NCI-H460 (cell line): ENCODE data around the gene KLF2. TPM values are rescaled to one million over a fixed set of nuclear protein-coding genes. Genes with fewer than 3 reads are reported as not detected.
"Not testable (repeated sequence)": the region's sequence is repeated elsewhere in the genome, so short reads cannot be mapped to it uniquely, and the experiment has no call there.

ENCODE experiments used
- DNase-seq: peaks from one replicate; pipeline ENCODE4 v3.0.0-alpha.2; 2016; ENCODE audit warnings: low read depth; ENCODE audit errors: extremely low read depth
- polyA plus RNA-seq: library from polyadenylated mRNA; depleted of rRNA; stranded (reverse); fragments of >200 nt; gene quantifications from 2 replicates; pipeline ENCODE4 v1.2.3, GENCODE V29; 2014; cell fraction: nucleus; rRNA removed
- total RNA-seq: library from RNA; depleted of rRNA; stranded (reverse); fragments of >200 nt; shearing (Covaris generic); gene quantifications from 2 replicates; pipeline ENCODE4 v1.2.3, GENCODE V29; 2014; rRNA removed

KLF2 gene
- total RNA-seq: 13.5 and 16.8 TPM in 2 replicates
- 8.2 and 11.3 TPM in 2 replicates for polyA plus RNA-seq

- DNase-seq: peak; percentile 85
These were observed at the start of gene KLF2 for GRCh38 chr19:16324384-16325160. Gene KLF2 (plus strand): TSS chr19:16324826. CDS start chr19:16324924, 98 bp downstream.

- DNase-seq: no peak
These were observed 44.3 kb upstream of the KLF2 start for GRCh38 chr19:16280306-16280705.

GRCh38 chr19:16281743-16282142 lies 42.9 kb upstream of the KLF2 start:
- no peak for DNase-seq

GRCh38 chr19:16283210-16284061 lies 41.2 kb upstream of the KLF2 start:
- DNase-seq: no peak

- DNase-seq: no peak
These were observed 40.1 kb upstream of the KLF2 start for GRCh38 chr19:16284505-16284904.

GRCh38 chr19:16285079-16285478 lies 39.5 kb upstream of the KLF2 start:
- not testable (repeated sequence) for DNase-seq

GRCh38 chr19:16285769-16286498 lies 38.7 kb upstream of the KLF2 start:
- DNase-seq: no peak

- no peak for DNase-seq
These were observed 36.1 kb upstream of the KLF2 start for GRCh38 chr19:16288544-16288943.

- no peak for DNase-seq
These were observed 35.0 kb upstream of the KLF2 start for GRCh38 chr19:16289594-16289993.

- DNase-seq: no peak
These were observed 33.9 kb upstream of the KLF2 start for GRCh38 chr19:16290692-16291091.

GRCh38 chr19:16293118-16294091 lies 31.2 kb upstream of the KLF2 start:
- DNase-seq: peak; percentile 7

- no peak for DNase-seq
These were observed 29.6 kb upstream of the KLF2 start for GRCh38 chr19:16295057-16295456.

GRCh38 chr19:16296713-16297112 lies 27.9 kb upstream of the KLF2 start:
- DNase-seq: no peak

GRCh38 chr19:16297575-16298178 lies 26.9 kb upstream of the KLF2 start:
- no peak for DNase-seq

GRCh38 chr19:16298334-16298733 lies 26.3 kb upstream of the KLF2 start:
- DNase-seq: no peak

GRCh38 chr19:16301999-16302694 lies 22.5 kb upstream of the KLF2 start:
- no peak for DNase-seq

- no peak for DNase-seq
These were observed 20.9 kb upstream of the KLF2 start for GRCh38 chr19:16303755-16304154.

GRCh38 chr19:16304511-16304910 lies 20.1 kb upstream of the KLF2 start:
- DNase-seq: not testable (repeated sequence)

GRCh38 chr19:16305060-16305459 lies 19.6 kb upstream of the KLF2 start:
- not testable (repeated sequence) for DNase-seq
